NCI-H524 (cell line): Measurements from ENCODE around the gene AURKAIP1.

ENCODE experiments used
- DNase-seq, 2 experiments: peaks; one replicate each; lab custom pipeline; 2025; lab: John Stamatoyannopoulos, UW

Gene AURKAIP1

DNA sequence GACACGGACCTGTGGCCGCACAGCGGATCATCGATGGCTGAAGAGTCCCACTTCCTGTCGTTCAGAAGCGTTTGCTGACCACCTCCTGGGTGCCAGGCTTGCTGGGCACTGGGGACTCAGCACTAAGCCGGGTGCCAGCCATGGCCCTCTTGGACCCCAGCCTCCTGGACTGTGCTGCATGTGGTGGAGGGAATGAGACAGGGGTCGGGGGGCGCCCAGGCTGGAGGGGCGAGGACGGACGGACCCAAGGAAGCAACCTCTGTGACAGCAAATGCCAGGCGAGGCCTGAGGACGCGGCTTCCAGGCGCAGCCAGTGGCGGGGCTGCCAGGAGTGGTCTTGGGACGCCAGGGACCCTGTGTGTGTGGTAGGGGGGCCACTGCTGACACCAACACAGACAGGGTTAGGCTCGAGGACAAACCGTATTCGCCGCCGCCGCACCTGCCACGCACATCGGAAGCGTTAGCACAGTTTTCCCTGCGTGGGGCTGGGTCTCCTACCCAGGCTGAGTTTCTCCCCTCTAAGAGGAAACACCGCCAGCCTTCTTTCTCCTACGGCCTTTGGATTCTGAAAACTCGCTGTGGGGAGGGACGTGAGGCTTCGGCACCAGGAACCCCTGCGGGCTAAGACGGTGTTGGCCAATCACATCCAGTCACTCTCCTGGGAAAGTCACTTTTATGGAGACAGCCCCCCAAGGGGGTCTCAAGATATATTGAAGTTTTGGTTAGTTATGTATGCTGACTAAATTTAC is 13.6 kb downstream of the AURKAIP1 start:
- DNase-seq, result no peak

DNA sequence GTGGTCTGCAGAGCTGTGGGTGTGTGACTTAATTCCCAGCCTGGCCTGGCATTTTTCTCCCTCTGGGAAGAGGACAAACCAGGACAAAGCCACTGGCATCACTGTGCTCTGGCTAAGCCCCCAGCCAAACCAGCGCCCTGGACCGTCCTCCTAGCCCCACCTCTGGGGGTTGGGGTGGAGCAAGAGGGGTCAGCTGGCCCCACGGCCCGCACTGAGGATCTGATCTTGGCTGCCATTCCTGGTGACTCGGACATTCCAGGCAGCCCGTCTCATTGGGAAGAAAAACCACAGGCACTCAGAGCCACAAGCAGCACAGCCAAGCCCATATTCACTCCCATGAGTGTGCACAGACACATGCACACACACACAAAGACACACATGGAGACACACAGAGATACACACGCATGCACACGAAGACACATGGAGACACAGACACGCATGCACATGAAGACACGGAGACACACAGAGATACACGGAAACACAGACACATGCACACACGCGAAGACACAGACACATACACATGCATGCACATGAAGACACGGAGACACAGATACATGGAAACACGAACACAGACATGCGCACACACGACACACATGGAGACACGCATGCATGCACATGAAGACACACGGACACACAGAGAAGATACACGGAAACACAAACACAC is 14.4 kb downstream of the AURKAIP1 start:
- DNase-seq, result no peak

DNA sequence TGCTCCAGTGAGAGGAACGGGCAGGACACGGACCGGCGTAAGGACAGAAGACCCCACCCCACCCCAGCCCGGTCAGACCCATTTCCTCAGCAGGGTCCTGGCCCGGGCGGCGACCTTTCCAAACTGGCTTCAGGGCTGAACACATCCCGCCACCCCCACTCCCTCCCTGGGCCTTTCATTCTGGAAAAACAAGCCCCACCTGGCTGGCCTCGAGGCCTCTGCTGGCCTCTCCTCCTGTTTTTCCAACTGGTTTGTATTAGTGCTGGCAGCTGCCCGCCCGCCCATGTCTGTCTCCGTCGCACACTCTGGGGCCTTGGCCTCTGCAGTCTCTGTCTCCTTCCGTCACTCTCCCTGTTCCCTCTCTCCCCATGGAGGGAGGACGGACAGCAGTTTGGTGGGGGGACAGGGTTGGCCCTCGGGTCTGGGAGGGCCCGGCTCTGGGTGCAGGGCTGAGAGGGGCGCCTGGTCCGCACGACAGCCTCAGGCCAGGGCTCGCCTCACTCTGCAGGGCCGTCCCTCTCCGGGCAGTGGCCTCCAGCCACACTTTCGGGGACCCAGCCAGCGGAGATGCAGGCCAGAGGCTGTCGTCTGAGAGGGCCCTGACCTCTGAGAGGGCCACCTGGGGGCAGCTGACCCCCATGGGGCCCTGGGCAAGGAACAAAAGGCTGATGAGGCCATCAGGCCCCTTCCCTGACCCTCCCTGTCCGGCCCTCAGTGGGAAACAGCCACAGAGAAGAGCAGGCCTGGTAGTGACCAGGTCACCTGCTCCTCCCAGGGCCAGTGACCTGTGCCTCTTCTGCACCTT is 15.1 kb downstream of the AURKAIP1 start:
- DNase-seq, result no peak

- no peak for DNase-seq
These were observed 15.7 kb downstream of the AURKAIP1 start for GRCh38 chr1:1359308-1359663.

DNA sequence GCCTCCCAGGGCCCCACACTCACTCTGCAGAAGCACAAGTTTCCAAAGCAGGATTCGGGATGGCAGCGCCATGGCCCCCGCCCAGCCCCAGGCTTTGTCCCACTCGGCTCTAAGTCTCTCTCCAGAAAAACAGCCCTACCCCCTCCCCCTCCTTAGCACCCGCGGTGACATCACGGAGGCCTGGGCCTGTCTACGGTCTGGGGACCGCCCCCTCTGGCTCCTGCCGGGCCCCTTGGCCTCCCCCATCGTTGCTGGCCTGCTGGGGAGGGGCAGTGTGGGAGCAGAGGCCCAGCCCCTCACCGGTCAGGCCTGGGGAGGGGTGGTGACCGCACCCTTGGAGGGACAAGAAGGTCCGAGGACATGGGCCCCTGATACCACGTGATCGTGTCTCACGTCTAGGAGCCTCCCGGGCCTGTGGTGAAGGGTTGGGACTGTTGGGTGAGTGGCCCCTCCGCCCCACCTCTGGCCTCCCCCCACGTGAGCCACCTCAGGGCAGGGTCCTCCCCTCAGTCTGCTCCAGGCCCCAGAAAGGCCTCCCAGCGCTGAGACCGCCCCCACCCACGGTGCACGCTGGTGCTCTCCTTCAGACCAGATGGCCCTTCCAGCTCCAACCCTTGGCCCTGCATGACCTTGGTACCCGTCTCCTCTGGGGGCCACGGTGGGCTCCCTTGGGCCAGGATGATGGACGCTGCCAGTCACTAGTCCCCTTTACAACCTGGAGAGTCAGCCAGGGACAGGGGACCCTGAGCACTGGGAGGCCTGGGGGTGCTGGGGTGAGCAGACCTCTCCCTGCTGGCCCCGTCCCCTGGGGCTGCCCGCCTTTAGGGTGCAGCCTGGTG is 16.4 kb downstream of the AURKAIP1 start, which contains the start of gene MXRA8:
Gene MXRA8 (minus strand): TSS at position 123 of the 839 bp plus-strand sequence. CDS start 51 bp downstream, at position 72.
- DNase-seq, result no peak

DNA sequence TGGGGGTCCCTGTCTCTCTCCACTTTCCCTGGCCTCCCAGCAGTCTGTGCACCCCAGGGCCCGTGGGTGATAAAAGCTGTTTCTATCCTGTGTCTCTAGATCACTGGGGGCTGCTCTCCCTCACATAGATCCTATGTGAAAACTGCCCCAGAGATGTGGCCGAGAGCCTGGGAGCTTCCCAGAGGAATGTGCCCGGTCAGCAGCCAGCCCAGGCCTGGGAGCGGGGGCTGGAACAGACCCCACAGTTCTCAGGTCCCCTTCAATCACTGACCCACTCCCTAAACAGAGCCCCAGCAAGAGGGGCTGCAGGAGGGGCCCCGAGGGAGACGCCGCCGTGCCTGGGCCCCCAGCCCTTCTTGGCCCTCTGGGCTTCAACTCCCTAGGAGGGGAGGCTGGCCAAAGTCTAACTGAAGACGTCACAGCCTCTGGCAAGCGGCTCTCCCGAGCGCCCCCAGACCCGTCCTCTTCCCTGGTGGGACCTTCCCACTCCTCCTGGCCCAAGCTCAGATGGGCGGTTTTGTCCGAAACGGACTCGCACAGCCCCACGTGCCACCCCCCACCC is 17.1 kb downstream of the AURKAIP1 start:
- DNase-seq, result no peak

DNA sequence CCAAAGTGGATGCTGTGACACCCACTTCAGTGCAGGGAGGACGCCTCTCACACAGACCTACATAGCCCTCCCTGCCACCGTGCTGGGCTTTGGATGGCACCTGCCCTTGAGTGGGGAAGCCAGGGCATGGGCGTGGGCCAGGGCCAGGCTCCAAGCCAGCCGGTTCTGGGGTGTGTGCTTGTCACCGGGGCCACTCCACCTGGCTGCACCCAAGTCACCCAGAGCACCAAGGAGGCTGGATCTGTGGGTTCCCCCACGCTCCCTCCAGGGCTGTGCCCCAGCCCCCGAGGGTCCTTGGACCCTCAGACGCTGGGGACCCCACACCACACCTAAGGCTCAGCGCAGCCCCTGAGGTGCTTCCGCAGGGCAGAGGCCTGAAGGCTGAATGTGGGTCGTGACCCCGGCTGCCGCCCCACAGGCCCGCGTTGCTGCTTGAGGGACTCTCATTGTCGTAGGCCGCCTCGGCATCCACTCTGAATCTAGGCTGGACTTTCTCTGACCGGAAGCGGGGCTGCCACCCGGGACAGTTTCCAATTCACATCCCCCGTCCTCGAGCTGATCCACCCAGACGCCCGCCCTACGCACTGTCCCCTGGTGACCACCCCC is 18.1 kb downstream of the AURKAIP1 start:
- no peak for DNase-seq

DNA sequence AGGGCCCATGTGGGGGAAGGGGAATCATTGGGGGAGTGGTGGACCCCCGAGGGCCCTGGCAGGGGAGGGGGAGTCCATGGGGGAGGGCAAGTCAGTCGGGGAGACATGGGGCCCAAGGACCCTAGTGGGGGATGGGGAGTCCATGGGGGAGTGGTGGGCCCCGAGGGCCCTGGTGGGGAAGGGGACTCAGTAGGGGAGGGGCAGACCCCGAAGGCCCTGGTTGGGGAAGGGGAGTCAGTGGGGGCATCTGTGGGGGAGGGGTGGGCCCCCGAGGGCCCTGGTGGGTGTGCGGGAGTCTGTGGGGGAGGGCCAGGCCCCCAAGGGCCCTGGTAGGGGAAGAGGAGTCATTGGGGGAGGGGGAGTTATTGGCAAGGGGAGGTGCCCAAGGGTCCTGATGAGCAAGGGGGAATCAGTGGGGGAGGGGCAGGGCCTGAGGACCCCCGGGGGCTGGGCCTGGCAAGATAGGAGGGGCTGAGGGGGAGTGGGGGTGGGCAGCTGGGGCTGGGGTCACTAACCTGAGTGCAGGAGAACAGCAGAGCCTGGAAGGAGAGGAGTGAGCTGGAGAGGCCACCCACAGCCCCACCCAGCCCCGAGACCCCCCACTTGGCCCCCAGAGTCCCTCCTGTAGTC is 18.7 kb downstream of the AURKAIP1 start:
- DNase-seq, result no peak

DNA sequence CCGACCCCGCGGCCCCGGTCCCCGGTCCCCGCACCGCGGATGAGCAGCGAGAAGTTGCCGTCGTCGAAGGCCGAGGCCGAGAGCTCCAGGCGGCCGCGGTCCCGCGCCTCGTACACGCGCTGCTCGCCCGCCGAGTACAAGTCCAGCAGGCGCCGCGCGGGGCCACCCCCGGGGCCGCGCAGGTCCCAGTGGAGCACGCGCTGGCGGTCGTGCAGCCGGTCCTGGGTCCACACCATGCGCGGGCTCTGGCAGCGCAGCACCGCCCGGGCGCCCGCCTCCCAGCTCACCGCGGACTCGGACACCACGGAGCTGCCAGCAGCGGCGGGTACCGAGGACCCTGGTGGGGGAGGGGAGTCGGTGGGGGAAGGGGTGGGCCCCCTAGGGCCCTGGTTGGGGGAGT is 19.6 kb downstream of the AURKAIP1 start:
- peak in 1 of 2 experiments; percentile 37 for DNase-seq

DNA sequence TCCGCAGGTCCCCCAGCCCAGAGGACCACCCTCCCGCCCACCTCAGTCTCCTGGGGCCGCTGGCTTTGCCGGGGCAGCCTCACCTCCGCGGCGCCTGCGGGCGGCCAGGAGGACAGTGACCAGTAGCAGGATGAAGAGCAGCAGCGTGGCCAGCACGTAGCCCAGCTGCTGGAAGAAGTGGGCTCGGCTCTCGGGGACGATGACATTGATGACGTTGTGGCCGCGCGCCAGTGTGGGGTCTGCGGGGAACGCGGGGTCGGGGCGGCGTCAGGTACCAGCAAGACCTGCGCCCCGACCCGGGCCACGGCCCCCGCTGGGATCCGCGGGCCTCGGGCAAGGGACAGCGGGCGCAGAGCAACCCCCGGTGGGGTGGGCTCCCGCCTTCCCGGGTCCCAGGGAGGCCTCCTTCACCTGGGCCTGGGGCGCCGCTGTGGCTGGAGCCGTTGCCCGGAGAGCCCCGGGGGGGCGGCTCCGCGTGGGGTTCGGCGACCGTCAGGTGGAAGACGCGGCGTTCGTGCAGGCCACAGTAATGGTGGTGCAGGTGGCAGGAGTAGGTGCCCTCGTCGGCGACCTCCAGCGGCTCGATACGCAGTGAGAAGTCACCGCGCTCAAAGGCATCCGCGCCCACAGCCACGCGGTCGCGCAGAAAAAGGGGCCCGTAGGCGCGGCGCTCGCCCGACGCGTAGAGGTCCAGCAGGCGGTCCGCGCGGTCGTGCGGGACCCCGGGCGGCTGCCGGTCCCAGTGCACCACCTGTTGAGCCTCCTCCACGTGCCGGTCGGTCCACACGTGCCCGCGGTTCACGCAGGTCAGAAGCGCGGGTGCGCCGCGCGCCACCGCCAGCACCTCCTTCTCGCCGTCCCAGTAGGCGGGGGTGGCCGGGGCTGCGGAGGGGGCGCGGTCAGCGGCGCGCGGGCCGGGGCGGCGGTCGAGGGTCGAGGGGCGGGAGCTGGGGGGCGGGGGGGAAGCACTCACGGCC is 20.4 kb downstream of the AURKAIP1 start:
- no peak for DNase-seq

DNA sequence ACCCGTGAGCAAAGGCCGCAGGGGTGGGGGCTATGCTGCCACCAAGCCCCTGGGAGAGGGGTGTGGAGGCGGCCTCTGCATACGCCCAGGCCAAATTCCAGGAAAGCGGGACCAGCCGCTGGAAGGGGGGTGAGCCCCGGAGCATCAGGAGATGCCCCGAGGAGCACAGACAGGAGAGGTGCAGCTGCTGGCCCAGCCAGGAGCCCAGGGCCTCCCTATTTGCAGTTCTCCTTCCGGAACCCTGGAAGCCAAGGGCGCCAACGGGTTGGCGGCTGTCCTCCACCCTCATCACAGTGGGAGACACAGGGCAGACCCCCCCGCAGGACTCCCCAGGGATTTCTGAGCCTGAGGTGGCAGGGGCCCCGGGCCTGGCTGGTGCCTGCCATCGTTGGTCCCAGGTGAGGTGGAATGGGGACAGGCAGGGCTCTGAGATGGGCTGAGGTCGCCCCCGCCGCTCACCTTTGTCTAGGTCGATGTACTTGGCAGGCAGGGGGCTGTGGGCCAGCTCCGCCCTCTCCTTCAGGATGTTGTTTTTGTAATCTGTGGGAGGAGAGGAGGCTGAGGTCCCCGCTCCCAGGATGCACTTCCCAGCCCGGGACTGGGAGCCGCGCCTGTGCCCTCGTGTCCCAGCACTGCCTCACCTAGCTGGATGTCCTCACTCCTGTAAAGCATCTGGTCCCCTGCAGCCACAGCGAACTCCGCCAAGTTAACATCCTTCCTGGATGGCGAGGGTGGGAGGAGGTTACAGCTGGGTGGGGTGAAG is 21.4 kb downstream of the AURKAIP1 start:
- DNase-seq, result no peak

DNA sequence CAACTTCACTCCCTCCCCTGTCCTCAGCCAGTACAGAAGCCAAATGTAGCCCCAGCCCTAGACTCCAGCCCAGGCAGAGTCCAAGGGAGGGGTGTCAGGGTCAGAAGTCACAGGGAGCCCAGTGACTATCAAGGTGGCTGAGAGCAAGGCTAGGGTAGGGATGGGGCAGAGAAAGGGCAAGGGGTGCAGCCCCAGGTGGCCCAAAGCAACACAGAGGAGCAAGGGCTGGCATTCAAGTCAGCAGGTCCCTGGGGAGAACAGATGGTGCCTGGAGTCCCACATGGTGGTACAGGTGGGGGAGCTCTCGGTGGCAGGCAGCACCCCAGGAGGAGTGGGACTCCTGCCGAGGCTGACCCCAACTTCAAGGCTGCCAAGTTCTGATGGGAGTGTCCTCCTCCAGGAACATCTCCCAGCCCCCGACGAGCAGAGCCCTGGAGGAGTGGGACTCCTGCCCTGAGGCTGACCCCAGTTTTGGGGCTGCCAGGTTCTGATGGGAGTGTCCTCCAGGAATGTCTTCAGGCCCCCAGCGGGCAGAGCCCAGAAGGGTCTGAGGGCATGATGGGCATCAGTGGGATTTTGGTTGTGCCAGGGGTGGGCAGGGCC is 22.1 kb downstream of the AURKAIP1 start:
- DNase-seq, result peak; percentile 28 to 69

DNA sequence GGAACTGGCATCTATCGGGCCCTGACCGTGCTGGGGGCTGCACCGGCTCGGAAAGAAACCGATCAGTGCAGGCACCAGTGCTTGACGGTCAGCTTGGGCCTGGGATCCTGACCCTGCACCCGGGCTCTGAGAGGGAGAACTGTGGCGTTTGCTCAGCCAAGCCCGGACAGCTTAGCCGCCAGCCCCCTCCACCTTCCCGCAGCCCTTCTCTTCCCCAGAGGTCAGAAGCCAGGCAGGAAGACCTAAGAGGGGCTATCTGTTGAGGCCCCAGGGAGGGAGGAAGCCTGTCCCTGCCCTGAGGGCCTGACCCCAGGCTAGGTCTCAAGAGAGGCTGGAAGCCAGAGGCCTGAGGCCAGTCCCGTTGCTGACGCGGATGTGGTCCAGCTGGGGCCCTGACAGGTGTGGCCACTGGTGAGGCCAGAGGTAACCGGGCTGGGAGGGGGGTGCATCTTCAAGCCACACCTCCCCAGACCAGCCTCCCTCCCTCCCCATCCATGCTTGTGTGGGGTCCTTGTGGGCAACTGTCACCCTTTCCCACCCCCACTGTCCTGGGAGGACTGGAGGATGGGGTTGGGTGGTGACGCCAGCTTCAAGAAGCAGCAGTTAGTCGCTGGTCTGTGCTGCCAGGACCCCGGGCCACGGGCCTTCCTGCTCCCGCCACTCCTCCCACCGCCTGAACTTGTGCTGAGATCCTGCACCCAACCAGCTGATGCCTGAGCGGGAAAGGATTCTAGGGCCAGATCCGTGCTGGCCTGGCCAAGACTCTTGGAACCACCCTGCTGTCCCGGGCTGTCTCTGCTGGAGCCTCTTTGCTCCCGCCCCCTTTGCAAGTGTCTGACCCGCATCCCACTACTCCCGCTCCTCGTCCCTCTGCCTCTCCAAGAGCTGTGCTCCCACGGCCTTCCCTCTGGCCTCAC is 23.2 kb downstream of the AURKAIP1 start:
- no peak for DNase-seq

- DNase-seq, result peak; percentile 24 to 48
These were observed 25.6 kb downstream of the AURKAIP1 start, which contains the start of gene DVL1 for GRCh38 chr1:1349256-1350012. Gene DVL1, minus strand, starts transcription at chr1:1349418. Its CDS starts 353 bp downstream, at chr1:1349065.

GRCh38 chr1:1348420-1349255 is 26.4 kb downstream of the AURKAIP1 start:
- DNase-seq, result no peak
